ENCODE measurements around the gene NSUN6.

NSUN6 gene

DNA sequence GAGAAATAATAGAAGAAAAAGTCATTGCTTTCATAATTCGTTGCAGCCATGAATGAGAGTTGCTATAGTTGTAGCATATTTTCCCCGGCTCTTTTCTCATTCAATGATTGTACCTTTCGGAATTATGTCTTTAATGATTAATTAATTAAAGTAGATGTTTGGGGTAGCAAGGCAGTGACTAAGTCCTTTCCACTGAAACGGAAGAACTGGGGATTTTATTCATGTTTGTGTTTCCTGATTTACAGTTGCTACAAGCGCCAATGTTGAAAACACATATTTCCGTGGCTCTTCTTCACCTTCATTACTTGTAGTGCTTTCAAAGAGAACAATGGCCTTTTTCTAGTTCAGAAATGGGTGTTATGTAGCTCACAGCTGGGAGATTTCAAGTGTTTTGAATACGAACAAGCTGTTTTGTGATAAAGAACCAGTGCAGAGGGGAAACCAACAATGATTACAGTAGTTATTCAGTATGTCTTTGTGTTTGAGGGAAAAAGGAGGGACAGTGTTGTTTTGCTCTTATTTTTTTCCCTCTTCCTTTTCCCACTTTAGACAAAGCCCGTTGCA is 153.5 kb downstream of the NSUN6 start:
- Mint-ChIP-seq H3K9me3 (no peaks in the 10 kb centered on the region), H3K27me3 (ENCODE audit: low read depth, poor library complexity) (peaks cover 3% of the 10 kb centered on the region), H3K4me3 (no peak overlapping the region), H3K4me1 (no peaks in the 10 kb centered on the region), H3K36me3 (ENCODE audit: low read depth) (no peaks in the 10 kb centered on the region), H3K27ac (no peak overlapping the region)
- TF ChIP-seq CTCF (IDR thresholded peaks at IDR 0.05): no peak
- DNase-seq: no peak

Data from nephron progenitor cell (in vitro differentiated cells).